Measurements from ENCODE around the gene ST6GALNAC6. TPM values are rescaled to one million over a fixed set of nuclear protein-coding genes. Genes with fewer than 3 reads are reported as not detected.
A peak's percentile ranks its signal among the peaks of the same experiment; 100 is the strongest.
"Not testable (repeated sequence)": the region's sequence is repeated elsewhere in the genome, so short reads cannot be mapped to it uniquely, and the experiment has no call there.

ST6GALNAC6 gene
- polyA plus RNA-seq, 2 of the 4 experiments (the other 2 are of a cell fraction), result 8.2 to 25.2 TPM

DNA sequence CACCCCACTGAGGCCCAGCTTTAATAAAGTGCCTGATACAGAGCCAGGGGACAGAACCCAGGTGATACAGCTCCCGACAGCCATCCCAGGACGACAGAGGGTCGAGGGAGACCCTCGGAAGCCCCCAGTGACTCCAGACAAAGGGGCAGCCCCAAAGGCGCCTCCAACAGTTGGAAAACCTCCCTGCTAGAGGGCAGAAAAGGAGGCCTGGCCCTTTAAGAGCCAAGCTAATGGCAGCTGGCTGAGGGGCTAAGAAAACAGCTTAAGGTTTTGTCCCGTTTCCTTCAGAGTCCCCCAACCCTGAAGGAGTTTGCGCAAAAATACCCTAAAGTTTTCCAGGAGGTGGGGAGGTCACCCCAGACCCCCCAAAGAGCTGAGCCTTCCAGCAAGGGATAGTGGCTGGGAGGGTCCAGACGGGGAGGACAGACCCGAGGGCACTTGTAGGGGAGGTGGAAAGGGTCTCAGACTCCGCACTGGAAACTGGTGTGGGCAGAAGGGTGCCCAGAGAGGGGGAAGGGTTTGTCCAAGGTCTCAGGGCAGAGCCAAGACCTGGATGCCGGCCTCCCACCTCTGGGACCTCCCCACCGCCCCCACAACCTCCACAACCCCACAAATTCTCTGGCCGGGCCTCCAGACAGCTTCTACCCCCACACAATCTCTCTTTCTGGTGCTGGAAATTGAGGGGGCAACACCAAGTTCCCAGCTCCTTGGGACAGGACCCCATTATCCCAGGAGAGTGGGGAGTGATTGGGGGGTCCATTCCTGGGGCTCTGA is 13.7 kb downstream of the ST6GALNAC6 start (continued):
- TF ChIP-seq, protein P1, sequence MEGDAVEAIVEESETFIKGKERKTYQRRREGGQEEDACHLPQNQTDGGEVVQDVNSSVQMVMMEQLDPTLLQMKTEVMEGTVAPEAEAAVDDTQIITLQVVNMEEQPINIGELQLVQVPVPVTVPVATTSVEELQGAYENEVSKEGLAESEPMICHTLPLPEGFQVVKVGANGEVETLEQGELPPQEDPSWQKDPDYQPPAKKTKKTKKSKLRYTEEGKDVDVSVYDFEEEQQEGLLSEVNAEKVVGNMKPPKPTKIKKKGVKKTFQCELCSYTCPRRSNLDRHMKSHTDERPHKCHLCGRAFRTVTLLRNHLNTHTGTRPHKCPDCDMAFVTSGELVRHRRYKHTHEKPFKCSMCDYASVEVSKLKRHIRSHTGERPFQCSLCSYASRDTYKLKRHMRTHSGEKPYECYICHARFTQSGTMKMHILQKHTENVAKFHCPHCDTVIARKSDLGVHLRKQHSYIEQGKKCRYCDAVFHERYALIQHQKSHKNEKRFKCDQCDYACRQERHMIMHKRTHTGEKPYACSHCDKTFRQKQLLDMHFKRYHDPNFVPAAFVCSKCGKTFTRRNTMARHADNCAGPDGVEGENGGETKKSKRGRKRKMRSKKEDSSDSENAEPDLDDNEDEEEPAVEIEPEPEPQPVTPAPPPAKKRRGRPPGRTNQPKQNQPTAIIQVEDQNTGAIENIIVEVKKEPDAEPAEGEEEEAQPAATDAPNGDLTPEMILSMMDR (IDR thresholded peaks at IDR 0.05), result no peak
- TF ChIP-seq SREBF2 (IDR thresholded peaks at IDR 0.05), result no peak

DNA sequence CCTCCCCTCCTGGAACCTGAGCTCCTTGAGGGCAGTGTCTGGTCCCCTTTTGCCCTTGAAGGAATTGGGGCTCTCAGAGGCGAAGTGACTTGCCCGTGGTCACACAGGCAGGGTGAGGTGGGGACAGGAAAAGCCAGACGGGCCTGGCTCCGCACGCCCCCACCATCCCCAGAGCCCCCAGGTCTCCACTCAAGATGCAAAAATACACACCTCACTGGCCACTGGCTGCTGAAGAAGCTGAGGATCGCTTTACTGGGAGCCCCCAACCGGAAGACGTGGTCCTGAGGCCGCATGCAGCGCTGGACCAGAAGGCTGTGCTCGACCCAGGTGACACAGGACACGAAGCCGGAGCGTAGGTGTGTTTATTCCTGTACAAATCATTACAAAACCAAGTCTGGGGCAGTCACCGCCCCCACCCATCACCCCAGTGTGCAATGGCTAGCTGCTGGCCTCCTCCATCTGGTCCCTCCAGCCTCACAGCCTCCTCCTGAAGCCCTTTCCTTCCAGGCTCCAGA is 14.4 kb downstream of the ST6GALNAC6 start:
- DNase-seq (ENCODE audit: low read depth in 1 of 2, low spot score in 1 of 2) (no peak), FAIRE-seq (no peak), ATAC-seq (no peak; a peak in 1 of 6 replicates)
- ChIA-PET POLR2A (no interaction called here), CTCF (interaction anchor here (1.0 to 6.5 kb wide), 5 partner anchors 11 to 150 kb away, joined by 3 to 50 read pairs (median 6); partner anchors contain the start of gene TOR2A)
- Histone ChIP-seq H3K4me3 (no peak overlapping the region), H3K4me2 (no peak overlapping the region), H3K4me1 (peaks cover 5% of the 10 kb centered on the region; the same call in 1 of the 3 replicates), H3K27ac (no peak overlapping the region), H3K9me3 (no peaks in the 10 kb centered on the region)
- 91% methylated on average over 15 of the region's 15 CpGs for WGBS (ENCODE audit: missing lambda C conversion rate)
- TF ChIP-seq JUN (IDR thresholded peaks at IDR 0.05) (no peak), CHD4 (IDR thresholded peaks at IDR 0.05; ENCODE audit: borderline replicate concordance) (no peak), CHD2 (IDR thresholded peaks at IDR 0.05; ENCODE audit: low read length, partially characterized antibody) (no peak), POLR2A (IDR thresholded peaks at IDR 0.05; ENCODE audit: low read length) (no peak), FOXS1 (CRISPR knock-in tag; IDR thresholded peaks at IDR 0.05) (no peak), RNF2 (IDR thresholded peaks at IDR 0.05; ENCODE audit: borderline replicate concordance, low read depth) (no peak), RARB (CRISPR knock-in tag; IDR thresholded peaks at IDR 0.05) (no peak), HDAC2 (IDR thresholded peaks at IDR 0.05) (no peak), SMC3 (IDR thresholded peaks at IDR 0.05) (no peak)
- TF ChIP-seq, protein P2, sequence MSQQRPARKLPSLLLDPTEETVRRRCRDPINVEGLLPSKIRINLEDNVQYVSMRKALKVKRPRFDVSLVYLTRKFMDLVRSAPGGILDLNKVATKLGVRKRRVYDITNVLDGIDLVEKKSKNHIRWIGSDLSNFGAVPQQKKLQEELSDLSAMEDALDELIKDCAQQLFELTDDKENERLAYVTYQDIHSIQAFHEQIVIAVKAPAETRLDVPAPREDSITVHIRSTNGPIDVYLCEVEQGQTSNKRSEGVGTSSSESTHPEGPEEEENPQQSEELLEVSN (IDR thresholded peaks at IDR 0.05; ENCODE audit: borderline replicate concordance, low read depth), result no peak

DNA sequence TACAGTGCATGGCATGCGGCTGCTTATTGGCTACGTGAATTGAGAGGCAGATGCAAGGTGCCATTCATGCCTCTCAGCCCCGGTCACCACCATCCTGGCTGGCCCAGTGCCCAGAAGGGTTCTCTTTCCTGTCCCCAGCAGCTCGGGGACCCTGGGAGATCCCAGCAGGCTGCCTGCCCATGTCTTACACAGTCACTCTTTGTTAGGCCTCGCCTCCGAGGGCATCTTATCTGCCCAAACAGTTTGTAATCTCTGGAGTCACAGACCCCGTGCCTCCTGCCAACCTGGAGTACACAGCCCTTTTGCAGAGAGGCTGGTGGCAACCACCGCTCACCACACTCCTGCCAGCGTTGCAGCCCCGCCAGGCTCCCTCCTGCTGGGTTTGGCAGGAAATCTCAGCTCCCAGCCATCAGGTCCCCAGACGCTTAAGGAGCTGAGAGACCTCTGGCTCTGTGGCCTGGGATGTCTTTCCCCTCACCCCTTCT is 14.9 kb downstream of the ST6GALNAC6 start:
- ChIA-PET CTCF (interaction anchor here (0.5 to 6.5 kb wide), 6 partner anchors 11 to 150 kb away, joined by 3 to 50 read pairs (median 6); partner anchors contain the start of gene TOR2A), POLR2A (no interaction called here)
- TF ChIP-seq MAZ (IDR thresholded peaks at IDR 0.05; ENCODE audit: borderline replicate concordance, low read depth, low read length) (no peak), KDM5A (IDR thresholded peaks at IDR 0.05) (no peak), MYC (IDR thresholded peaks at IDR 0.05; ENCODE audit: borderline replicate concordance, low read length) (no peak), CBX2 (IDR thresholded peaks at IDR 0.05; ENCODE audit: borderline replicate concordance, low read depth) (no peak)
- TF ChIP-seq, protein P2 (IDR thresholded peaks at IDR 0.05; ENCODE audit: borderline replicate concordance, low read depth), result no peak
- no peak for DNase-seq (ENCODE audit: low read depth in 1 of 2, low spot score in 1 of 2)
- FAIRE-seq, result no peak
- Histone ChIP-seq H3K4me3 (no peak overlapping the region), H3K4me1 (peaks cover 5% of the 10 kb centered on the region; the same call in 1 of the 3 replicates), H3K9me3 (no peaks in the 10 kb centered on the region), H3K4me2 (no peak overlapping the region), H3K27ac (no peak overlapping the region)
- peak; percentile 16 to 30; a peak in 2 of 6 replicates for ATAC-seq
- WGBS (ENCODE audit: missing lambda C conversion rate), result 71% methylated on average over 11 of the region's 11 CpGs

DNA sequence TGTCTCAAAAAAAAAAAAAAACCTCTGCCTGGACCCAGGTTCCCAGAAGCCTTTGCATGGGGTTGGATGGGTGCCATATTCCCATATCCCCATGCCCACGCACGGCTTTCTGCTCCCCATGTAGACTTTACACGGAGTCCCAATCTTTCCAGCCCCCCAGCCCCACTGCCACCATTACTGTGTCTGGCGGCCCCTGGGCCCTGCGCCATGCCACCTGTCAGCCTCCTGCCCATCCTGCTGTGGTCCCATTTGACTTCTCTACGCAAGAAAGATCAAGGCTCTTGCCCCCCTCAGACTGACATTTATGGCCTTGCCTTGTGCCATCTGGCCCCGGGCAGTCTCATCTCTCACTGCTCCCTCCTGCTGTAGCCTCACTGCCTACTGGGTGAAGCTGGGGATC is 15.4 kb downstream of the ST6GALNAC6 start:
- Histone ChIP-seq H3K27ac (no peak overlapping the region), H3K4me3 (no peak overlapping the region), H3K9me3 (no peaks in the 10 kb centered on the region), H3K4me1 (peaks cover 5% of the 10 kb centered on the region; the same call in 1 of the 3 replicates), H3K4me2 (no peak overlapping the region)
- TF ChIP-seq FOSL2 (IDR thresholded peaks at IDR 0.05), result no peak
- TF ChIP-seq FOSL2 (CRISPR knock-in tag; IDR thresholded peaks at IDR 0.05), result no peak
- POLR2A ChIA-PET, result no interaction called here
- FAIRE-seq (no peak), ATAC-seq (0 out of 6 replicates have a peak, but pooled peaks of 1 of the 2 experiments have one; percentile 26), DNase-seq (ENCODE audit: low read depth in 1 of 2, low spot score in 1 of 2) (no peak)
- 93% methylated on average over 7 of the region's 7 CpGs for WGBS (ENCODE audit: missing lambda C conversion rate)
- CTCF ChIA-PET, result interaction anchor here (0.5 to 6.5 kb wide), 4 partner anchors 10 to 149 kb away, joined by 3 to 50 read pairs (median 4); partner anchors contain the start of gene TOR2A

DNA sequence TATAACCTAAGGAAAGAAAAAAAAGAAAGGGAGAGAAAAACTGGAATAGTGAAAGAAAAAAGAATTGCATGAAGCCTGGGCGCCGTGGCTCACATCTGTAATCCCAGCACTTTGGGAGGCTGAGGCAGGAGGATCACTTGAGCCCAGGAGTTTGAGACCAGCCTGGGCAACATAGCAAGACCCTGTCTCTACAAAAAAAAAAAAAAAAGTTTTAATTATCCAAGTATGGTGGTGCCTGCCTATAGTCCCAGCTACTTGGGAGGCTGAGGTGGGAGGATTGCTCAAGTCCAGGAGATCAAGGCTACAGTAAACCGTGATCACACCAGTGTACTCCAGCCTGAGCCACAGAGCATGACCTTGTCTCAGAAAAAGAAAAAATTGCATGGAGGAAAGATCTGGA is 17.7 kb downstream of the ST6GALNAC6 start:
- ATAC-seq; DNase-seq (ENCODE audit: low read depth in 1 of 2, low spot score in 1 of 2); H3K27ac ChIP-seq; H3K4me3 ChIP-seq; FAIRE-seq; H3K9me3 ChIP-seq; H3K4me2 ChIP-seq: not testable (repeated sequence)
- 77% methylated on average over 3 of the region's 3 CpGs for WGBS (ENCODE audit: missing lambda C conversion rate)
- H3K4me1 ChIP-seq, result peaks cover 16% of the 10 kb centered on the region
- ChIA-PET CTCF (interaction anchor here (2.3 to 3.5 kb wide), 2 partner anchors 13 to 39 kb away, joined by 8 to 27 read pairs; no protein-coding TSS in a partner anchor), POLR2A (interaction anchor here (0.6 to 1.4 kb wide), 2 partner anchors 18 to 36 kb away, joined by 4 to 6 read pairs; no protein-coding TSS in a partner anchor)
